Measurements from ENCODE around the gene EXOC6B. TPM values are rescaled to one million over a fixed set of nuclear protein-coding genes. Genes with fewer than 3 reads are reported as not detected.
A peak's percentile ranks its signal among the peaks of the same experiment; 100 is the strongest.

Gene EXOC6B
- total RNA-seq, 4 donors from 2014 or later = 22.6 to 47.3 (median 32.5) TPM

DNA sequence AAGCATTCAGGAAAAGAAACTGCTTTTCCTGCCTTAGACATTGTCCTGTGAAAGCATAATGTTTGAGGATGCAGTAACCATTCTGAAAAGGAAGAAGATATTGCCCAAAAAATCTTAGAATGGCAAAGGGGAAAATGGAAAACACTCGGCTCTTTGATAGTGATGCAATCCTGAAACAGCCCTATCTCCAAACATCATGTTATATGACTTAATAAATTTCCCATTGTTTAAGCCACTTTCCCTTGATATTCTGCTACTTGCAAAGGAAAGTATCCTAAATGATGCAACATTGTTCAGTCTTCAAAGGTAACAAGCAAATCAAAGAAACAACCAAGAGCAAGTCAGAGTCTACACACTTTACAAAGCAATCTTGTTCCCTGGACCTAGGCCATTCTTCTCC lies 78.5 kb downstream of the EXOC6B start:
- intact Hi-C loops (cut with DNase I) = loop anchor here (5.0 to 10.0 kb wide), 4 partner anchors 163 to 1193 kb away; no protein-coding TSS in a partner anchor
- H3K4me1 ChIP-seq = no peaks in the 10 kb centered on the region
- H3K4me3 ChIP-seq (replicated peaks in 1 of 3) = no peak overlapping the region
- 70 to 86% methylated on average over 1 of the region's 1 CpG for WGBS, 2 donors
- no peak overlapping the region for H3K27ac ChIP-seq
- no peaks in the 10 kb centered on the region for H3K9me3 ChIP-seq
- DNase-seq = no peak
- H3K27me3 ChIP-seq = no peaks in the 10 kb centered on the region
- TF ChIP-seq POLR2A (IDR thresholded peaks at IDR 0.05) = no peak
- TF ChIP-seq, protein P1, sequence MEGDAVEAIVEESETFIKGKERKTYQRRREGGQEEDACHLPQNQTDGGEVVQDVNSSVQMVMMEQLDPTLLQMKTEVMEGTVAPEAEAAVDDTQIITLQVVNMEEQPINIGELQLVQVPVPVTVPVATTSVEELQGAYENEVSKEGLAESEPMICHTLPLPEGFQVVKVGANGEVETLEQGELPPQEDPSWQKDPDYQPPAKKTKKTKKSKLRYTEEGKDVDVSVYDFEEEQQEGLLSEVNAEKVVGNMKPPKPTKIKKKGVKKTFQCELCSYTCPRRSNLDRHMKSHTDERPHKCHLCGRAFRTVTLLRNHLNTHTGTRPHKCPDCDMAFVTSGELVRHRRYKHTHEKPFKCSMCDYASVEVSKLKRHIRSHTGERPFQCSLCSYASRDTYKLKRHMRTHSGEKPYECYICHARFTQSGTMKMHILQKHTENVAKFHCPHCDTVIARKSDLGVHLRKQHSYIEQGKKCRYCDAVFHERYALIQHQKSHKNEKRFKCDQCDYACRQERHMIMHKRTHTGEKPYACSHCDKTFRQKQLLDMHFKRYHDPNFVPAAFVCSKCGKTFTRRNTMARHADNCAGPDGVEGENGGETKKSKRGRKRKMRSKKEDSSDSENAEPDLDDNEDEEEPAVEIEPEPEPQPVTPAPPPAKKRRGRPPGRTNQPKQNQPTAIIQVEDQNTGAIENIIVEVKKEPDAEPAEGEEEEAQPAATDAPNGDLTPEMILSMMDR (IDR thresholded peaks at IDR 0.05) = no peak
- no peaks in the 10 kb centered on the region for H3K36me3 ChIP-seq

DNA sequence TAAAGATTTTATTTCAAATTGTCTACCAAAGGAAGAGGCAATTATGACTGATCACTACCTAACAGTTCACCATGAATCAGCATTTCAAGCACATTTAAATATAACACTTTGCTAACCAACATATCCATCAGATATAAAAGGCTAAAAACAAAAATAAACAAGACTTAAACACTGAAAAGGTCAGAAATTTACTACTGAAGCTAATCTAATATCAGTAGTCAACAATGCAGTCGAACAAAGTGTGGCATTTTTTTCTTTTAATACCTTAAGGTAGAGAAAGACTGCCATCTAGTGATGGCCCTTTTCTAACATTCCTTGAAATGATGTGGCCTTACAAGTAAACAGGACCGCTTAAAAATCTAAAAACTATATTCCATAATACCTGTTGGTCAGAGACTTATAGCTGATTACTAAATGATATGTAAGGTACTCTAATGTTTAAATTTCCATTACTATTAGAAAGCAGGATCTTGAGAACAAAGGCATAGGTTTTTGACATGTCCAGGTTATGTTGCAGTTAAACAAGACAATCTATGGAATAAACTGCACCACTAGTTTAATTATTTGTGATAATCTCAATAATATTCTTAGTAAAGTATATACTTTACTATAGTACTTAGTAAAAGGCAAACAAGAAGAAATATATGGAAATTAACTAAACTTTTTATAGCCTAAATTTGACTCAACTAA lies 80.0 kb downstream of the EXOC6B start:
- intact Hi-C loops (cut with DNase I) = loop anchor here (5.0 to 10.0 kb wide), 4 partner anchors 161 to 1191 kb away; no protein-coding TSS in a partner anchor
- H3K36me3 ChIP-seq = no peaks in the 10 kb centered on the region
- no peak overlapping the region for H3K4me3 ChIP-seq (replicated peaks in 1 of 3)
- no peaks in the 10 kb centered on the region for H3K9me3 ChIP-seq
- 25 to 34% methylated on average over 2 of the region's 2 CpGs for WGBS, 2 donors
- no peaks in the 10 kb centered on the region for H3K27me3 ChIP-seq
- H3K27ac ChIP-seq = no peak overlapping the region
- TF ChIP-seq, protein P1 (IDR thresholded peaks at IDR 0.05) = peak in 5 of 6 experiments; percentile 51 to 76 (median 71)
- no peak for TF ChIP-seq POLR2A (IDR thresholded peaks at IDR 0.05)
- H3K4me1 ChIP-seq = no peaks in the 10 kb centered on the region
- DNase-seq = no peak

DNA sequence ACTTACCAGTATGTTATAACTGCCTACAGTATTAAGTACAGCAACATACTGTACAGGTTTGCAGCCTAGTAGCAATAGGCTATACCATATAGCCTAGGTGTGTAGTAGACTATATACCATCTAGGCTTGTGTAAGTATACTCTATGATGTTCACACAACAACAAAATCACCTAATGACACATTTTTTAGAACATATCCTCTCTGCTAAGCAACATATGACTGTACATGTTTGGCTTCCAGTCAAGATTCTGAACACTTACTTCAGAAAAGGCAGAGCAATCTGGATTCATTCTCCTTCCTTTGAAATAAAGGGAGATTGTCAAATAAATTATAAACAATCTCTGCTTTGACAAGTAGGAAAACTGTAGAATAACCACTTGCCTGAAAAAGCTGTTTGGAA lies 81.8 kb downstream of the EXOC6B start:
- no peaks in the 10 kb centered on the region for H3K36me3 ChIP-seq
- DNase-seq = no peak
- H3K27me3 ChIP-seq = no peaks in the 10 kb centered on the region
- no peak overlapping the region for H3K4me3 ChIP-seq (replicated peaks in 1 of 3)
- intact Hi-C loops (cut with DNase I) = loop anchor here (10.0 kb wide), 3 partner anchors 159 to 1189 kb away; no protein-coding TSS in a partner anchor
- no peaks in the 10 kb centered on the region for H3K4me1 ChIP-seq
- H3K27ac ChIP-seq = no peak overlapping the region
- no peaks in the 10 kb centered on the region for H3K9me3 ChIP-seq
- TF ChIP-seq POLR2A (IDR thresholded peaks at IDR 0.05) = no peak
- TF ChIP-seq, protein P1 (IDR thresholded peaks at IDR 0.05) = no peak

DNA sequence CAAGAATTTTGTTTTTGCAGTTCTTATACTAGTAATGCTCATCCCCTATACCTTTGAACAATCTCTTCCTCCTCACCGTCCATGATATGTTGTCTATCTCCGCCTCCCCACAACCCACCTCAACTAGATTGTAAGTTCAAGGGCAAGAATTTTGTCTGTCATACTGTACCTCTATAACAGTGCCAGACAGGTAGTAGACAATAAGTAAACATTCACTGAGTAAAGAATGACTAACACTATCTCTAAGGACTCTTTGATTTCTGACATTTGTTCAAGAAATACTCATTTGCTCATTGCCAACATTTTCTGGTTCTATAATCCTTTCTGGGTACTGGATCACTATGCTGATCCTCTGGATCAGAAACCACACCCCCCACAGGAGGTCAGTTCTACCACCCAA lies 82.4 kb downstream of the EXOC6B start:
- no peak overlapping the region for H3K4me3 ChIP-seq (replicated peaks in 1 of 3)
- H3K4me1 ChIP-seq = no peaks in the 10 kb centered on the region
- H3K36me3 ChIP-seq = no peaks in the 10 kb centered on the region
- H3K27ac ChIP-seq = no peak overlapping the region
- no peaks in the 10 kb centered on the region for H3K27me3 ChIP-seq
- TF ChIP-seq, protein P1 (IDR thresholded peaks at IDR 0.05) = no peak
- no peak for TF ChIP-seq POLR2A (IDR thresholded peaks at IDR 0.05)
- intact Hi-C loops (cut with DNase I) = loop anchor here (10.0 kb wide), 3 partner anchors 159 to 1189 kb away; no protein-coding TSS in a partner anchor
- 100% methylated on average over 2 of the region's 2 CpGs for WGBS, 2 donors
- H3K9me3 ChIP-seq = no peaks in the 10 kb centered on the region
- DNase-seq = no peak

DNA sequence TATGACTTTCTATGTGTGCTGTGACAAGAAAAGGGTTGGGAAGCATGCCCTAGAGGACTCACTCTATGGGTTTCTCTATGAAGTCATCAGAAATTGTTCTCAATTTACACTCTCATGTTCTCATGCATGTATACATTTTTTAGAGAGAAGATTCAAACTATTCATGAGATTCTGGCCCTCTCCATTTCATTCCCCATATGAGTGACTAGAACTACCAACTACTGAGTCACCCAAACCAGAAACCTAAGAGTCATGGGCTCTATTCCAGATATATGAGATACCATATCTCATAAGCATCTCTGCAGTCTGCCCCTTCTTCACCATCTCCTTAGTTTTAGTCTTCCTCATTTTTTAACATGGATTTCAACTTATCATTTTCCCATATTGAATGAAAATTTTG lies 87.7 kb downstream of the EXOC6B start:
- no peaks in the 10 kb centered on the region for H3K4me1 ChIP-seq
- H3K27ac ChIP-seq = no peak overlapping the region
- intact Hi-C loops (cut with DNase I) = no loop called here
- H3K36me3 ChIP-seq = no peaks in the 10 kb centered on the region
- no peaks in the 10 kb centered on the region for H3K27me3 ChIP-seq
- no peak overlapping the region for H3K4me3 ChIP-seq (replicated peaks in 1 of 3)
- no peaks in the 10 kb centered on the region for H3K9me3 ChIP-seq
- no peak for DNase-seq
- TF ChIP-seq, protein P1 (IDR thresholded peaks at IDR 0.05) = no peak
- no peak for TF ChIP-seq POLR2A (IDR thresholded peaks at IDR 0.05)
